Glomerular endothelial cell (primary cell): ENCODE data around the gene GRSF1. TPM values are rescaled to one million over a fixed set of nuclear protein-coding genes. Genes with fewer than 3 reads are reported as not detected.
A peak's percentile ranks its signal among the peaks of the same experiment; 100 is the strongest.

Experiments
- DNase-seq: peaks from one replicate; pipeline ENCODE4 v3.0.0-alpha.2; 2011; ENCODE audit warnings: low read depth, low spot score; ENCODE audit errors: extremely low read depth
- total RNA-seq: library from RNA; depleted of rRNA; stranded (reverse); fragments of >200 nt; gene quantifications from 2 replicates; pipeline ENCODE4 v1.2.3, GENCODE V29; 2015

The GRSF1 gene
- total RNA-seq, 1 donor from 2014 or later: 63.8 TPM

DNA sequence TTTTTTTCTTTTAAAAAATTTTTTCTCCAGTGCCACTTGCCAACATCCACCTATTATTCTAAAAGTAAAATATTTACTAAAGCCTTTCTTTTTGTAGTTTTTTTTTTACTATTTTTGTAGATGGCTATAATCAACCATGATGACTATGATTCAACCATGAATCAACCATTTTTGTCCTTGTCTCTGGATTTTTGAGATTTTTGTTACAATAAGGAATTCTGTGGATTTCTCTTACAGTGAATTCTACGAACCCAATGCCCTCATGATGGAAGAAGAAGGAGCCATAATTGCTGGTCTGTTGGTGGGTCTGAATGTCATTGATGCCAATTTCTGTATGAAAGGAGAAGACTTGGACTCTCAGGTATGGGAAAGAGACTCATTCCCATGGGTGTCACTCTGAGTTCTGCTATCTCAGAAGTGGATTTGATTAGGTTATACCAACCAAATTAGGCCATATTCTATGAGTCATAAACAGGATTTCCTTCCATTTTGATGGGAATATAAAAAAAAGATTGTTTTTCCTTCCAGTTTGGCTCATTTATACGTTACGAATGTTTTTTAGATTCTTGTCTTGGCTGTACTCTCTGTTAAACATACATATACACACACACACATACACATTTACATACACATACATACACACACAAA, 71.3 kb downstream of the GRSF1 start:
- DNase-seq: peak; percentile 34

Other genes starting within 250 kb of the GRSF1 start
- gene AMBN, start 247.6 kb downstream of the GRSF1 start, total RNA-seq: not detected in 2 replicates
- not detected in 2 replicates for gene ENAM, start 211.1 kb downstream of the GRSF1 start, total RNA-seq
- not detected in 2 replicates for gene JCHAIN, start 173.4 kb downstream of the GRSF1 start, total RNA-seq
- 21.8 and 25.6 TPM in 2 replicates for gene UTP3, start 151.4 kb downstream of the GRSF1 start, total RNA-seq
- gene RUFY3, start 117.9 kb downstream of the GRSF1 start, total RNA-seq: 23.8 and 30.0 TPM in 2 replicates
- gene MOB1B, start 62.5 kb upstream of the GRSF1 start, total RNA-seq: 18.3 and 22.7 TPM in 2 replicates
- gene DCK, start 153.8 kb upstream of the GRSF1 start, total RNA-seq: 15.3 and 26.8 TPM in 2 replicates